B cell (primary cell): ENCODE measurements around the gene BCL2L11.

Experiments used
- CTCF ChIP-seq: fragments of 200-600 bp; IDR thresholded peaks from one replicate; pipeline ENCODE4 v1.8.0; 2022; ENCODE audit warnings: antibody characterized with exemption, mild to moderate bottlenecking
- EZH2 ChIP-seq: IDR thresholded peaks from 2 replicates; pipeline ENCODE4 v1.6.1; 2012; ENCODE audit warnings: borderline replicate concordance, low read depth, mild to moderate bottlenecking, moderate library complexity, low read length; ENCODE audit not compliant: insufficient read depth, poor library complexity, severe bottlenecking

GRCh38 chr2:111184725-111185310 lies 64.1 kb downstream of the BCL2L11 start:
- TF ChIP-seq CTCF (no peak), EZH2 (no peak)
